Ectodermal cell (in vitro differentiated cells): ENCODE results near the gene RAD51B.

Experiments used
- H3K27ac ChIP-seq: 2 replicates; pipeline ENCODE4 v1.7.0; 2013; ENCODE audit warnings: mild to moderate bottlenecking, low read depth, low read length; ENCODE audit not compliant: insufficient read depth, poor library complexity, severe bottlenecking
- H3K27me3 ChIP-seq: 2 replicates; pipeline ENCODE4 v1.7.0; 2013; ENCODE audit warnings: mild to moderate bottlenecking, low read length; ENCODE audit not compliant: insufficient read depth, control insufficient read depth, poor library complexity, severe bottlenecking
- H3K36me3 ChIP-seq: one replicate; pipeline ENCODE4 v1.7.0; 2013; ENCODE audit warnings: low read length; ENCODE audit not compliant: control insufficient read depth, insufficient read depth
- H3K4me1 ChIP-seq: one replicate; pipeline ENCODE4 v1.7.0; 2013; ENCODE audit warnings: low read length; ENCODE audit not compliant: control insufficient read depth, insufficient read depth
- H3K4me3 ChIP-seq: 2 replicates; pipeline ENCODE4 v1.7.0; 2013; ENCODE audit warnings: low read depth, low read length, control low read depth; ENCODE audit not compliant: insufficient read depth
- H3K9me3 ChIP-seq: 2 replicates; pipeline ENCODE4 v1.7.0; 2013; ENCODE audit warnings: mild to moderate bottlenecking, low read length, moderate library complexity; ENCODE audit not compliant: control insufficient read depth
- WGBS, 2 experiments: methylation state at CpG; one replicate each; pipeline ENCODE4 v1.1.7; 2013; ENCODE audit warnings: missing lambda C conversion rate in 2 of 2; 5-methylcytosine and 5-hydroxymethylcytosine counted together

Gene RAD51B

DNA sequence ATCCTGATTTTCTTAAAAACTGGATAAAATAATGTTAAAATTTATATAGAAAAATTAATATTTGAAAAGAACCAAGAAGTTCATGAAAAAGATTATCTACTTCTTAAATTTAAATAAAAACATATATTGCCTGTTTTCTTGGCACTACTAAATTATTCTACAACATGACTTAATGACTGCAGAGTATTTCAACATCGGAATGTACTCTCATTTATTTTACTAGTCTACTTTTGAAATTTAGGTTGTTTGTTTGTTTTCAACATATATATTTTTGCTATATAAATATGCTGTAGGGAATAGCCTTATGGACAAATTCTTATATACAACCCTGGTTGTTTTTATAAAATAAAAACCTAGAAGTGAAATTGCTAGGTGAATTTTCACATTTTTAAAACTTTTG is 231.6 kb downstream of the RAD51B start:
- no peak overlapping the region for H3K4me3 ChIP-seq
- H3K4me1 ChIP-seq = no peaks in the 10 kb centered on the region
- H3K36me3 ChIP-seq = no peaks in the 10 kb centered on the region
- H3K9me3 ChIP-seq = no peaks in the 10 kb centered on the region
- no peak overlapping the region for H3K27ac ChIP-seq
- no peaks in the 10 kb centered on the region for H3K27me3 ChIP-seq
- 100% methylated on average over 1 of the region's 1 CpG; no CpG with 5 or more reads in 1 of the 2 experiments for WGBS, 2 experiments

DNA sequence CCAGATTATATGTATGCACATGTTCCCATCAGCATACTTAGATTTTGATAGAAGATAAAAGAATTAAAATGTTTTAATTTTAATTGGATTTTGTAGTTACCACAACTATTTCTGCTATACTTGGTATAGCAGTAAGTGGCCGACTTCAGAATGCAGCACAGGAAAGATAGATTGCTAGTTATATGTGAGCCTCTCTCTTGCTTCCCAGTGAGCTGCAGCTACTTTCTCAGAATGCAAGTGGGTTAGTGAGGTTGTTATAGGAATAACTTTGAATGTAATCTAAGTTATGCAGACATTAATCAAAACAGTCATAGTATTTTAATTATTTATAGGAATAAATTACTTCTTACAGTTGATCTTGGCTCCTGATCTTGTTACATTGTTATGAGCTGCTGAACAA is 240.6 kb downstream of the RAD51B start:
- Histone ChIP-seq H3K36me3 (no peaks in the 10 kb centered on the region), H3K27ac (no peak overlapping the region), H3K4me1 (no peaks in the 10 kb centered on the region), H3K4me3 (no peak overlapping the region), H3K9me3 (no peaks in the 10 kb centered on the region), H3K27me3 (no peaks in the 10 kb centered on the region)
- 97 to 100% methylated on average over 1 of the region's 1 CpG for WGBS, 2 experiments

DNA sequence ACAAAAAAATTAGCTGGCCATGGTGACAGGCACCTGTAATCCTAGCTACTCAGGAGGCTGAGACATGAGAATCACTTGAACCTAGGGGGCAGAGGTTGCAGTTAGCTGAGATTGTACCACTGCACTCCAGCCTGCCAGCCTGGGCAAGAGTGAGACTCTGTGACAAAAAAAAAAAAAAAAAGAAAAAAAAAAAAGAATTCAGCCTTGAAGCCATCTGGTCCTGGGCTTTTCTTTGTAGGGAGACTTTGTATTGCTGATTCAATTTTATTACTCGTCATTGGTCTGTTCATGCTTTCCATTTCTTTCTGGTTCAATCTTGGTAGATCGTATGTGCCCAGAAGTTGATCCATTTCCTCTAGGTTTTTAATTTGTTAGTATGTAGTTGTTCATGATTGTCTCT is 243.1 kb downstream of the RAD51B start:
- H3K27me3 ChIP-seq = no peaks in the 10 kb centered on the region
- no peaks in the 10 kb centered on the region for H3K4me1 ChIP-seq
- no peaks in the 10 kb centered on the region for H3K36me3 ChIP-seq
- 92 to 100% methylated on average over 1 to 2 of the region's 2 CpGs for WGBS, 2 experiments
- no peak overlapping the region for H3K4me3 ChIP-seq
- no peaks in the 10 kb centered on the region for H3K9me3 ChIP-seq
- no peak overlapping the region for H3K27ac ChIP-seq

DNA sequence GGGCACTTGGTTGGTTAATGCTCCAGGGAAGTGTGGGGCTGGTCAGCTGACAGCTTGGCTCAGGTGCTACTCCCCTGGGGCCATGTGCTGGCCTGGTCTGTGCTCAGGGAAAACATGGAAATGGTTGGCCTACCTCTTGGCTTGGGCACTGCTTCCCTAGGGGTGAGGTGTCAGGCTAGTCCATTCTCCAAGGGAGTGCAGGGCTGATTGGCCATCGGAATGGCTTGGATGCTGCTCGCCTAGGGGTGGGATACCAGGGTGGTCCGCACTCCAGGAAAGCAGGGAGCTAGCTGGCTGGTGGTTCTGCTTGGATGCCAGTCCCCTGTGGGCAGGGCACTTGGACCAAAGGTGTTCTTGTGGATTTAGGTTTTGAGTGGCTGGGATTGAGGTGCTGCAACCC is 245.7 kb downstream of the RAD51B start:
- no peaks in the 10 kb centered on the region for H3K9me3 ChIP-seq
- no peaks in the 10 kb centered on the region for H3K4me1 ChIP-seq
- no peaks in the 10 kb centered on the region for H3K27me3 ChIP-seq
- whole genome bisulfite sequencing, 2 experiments = 93 to 99% methylated on average over 3 of the region's 3 CpGs
- H3K27ac ChIP-seq = no peak overlapping the region
- no peaks in the 10 kb centered on the region for H3K36me3 ChIP-seq
- H3K4me3 ChIP-seq = no peak overlapping the region

DNA sequence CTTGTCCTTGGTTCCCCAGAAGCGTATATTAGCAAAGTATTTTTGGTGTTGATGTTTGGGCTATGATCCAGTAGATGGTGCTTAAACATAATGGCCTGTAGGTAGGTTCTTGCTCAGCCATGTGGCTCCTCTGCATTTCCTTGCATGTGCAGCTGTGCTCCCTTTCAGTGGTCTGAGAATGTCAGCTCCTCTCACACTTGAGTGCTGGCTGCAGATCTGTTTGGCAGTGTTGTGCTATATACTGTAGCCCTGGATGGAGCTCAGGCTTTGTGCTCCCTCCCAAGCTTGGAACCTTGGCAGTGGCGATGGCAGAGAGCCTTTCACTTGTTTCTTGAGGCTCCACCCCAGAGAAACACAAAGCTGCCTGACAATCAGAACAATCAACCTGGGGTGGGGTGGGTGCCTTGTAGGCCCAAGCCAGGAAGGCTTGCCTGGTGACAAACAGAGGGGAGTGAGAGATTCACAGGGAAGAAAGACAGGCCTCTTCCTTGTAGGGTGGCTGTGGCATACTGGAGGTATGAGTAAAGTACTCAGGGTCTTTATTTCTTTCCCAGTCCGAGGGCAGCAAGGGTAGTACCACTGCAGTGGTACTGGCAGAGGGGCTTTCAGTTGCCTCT is 255.3 kb downstream of the RAD51B start:
- H3K4me1 ChIP-seq = peaks cover 14% of the 10 kb centered on the region
- 77 to 84% methylated on average over 3 of the region's 3 CpGs for WGBS, 2 experiments
- H3K27ac ChIP-seq = no peak overlapping the region
- H3K27me3 ChIP-seq = no peaks in the 10 kb centered on the region
- H3K4me3 ChIP-seq = no peak overlapping the region
- no peaks in the 10 kb centered on the region for H3K36me3 ChIP-seq
- H3K9me3 ChIP-seq = no peaks in the 10 kb centered on the region

DNA sequence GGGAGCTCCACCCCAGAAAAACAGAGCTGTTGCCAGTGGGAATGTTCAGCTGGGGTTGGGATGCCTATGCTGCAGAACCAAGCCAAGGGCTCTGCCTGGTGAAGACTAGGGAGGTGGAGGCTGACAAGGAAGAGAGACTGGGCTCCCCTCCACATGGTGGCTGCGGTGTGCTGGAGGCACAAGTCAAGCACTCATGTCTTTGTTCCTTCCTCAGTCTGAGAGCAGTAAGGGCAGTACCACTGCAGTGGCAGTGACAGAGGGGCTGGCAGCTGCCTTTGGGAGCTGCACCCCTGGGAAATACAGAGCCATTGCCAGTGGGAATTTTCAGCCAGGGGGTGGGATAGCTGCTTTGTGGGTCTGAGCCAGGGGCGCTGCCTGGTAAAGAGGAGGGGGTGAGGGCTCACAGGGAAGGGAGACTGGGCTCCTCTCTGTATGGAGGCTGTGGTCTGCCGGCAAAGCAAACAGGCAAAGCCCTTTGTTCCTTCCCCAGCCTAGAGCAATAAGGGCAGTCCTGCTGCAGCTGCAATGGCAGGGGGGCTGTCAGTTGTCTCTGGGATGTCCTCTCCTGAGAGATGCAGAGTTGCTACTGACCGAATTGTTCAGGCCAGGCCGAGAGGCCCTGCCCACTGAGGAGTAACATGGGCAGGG is 255.9 kb downstream of the RAD51B start:
- no peaks in the 10 kb centered on the region for H3K27me3 ChIP-seq
- H3K4me1 ChIP-seq = peaks cover 14% of the 10 kb centered on the region
- H3K9me3 ChIP-seq = no peaks in the 10 kb centered on the region
- peak overlapping the region; percentile 68 for H3K27ac ChIP-seq
- WGBS, 2 experiments = 48 to 53% methylated on average over 5 of the region's 5 CpGs
- no peak overlapping the region for H3K4me3 ChIP-seq
- H3K36me3 ChIP-seq = no peaks in the 10 kb centered on the region

DNA sequence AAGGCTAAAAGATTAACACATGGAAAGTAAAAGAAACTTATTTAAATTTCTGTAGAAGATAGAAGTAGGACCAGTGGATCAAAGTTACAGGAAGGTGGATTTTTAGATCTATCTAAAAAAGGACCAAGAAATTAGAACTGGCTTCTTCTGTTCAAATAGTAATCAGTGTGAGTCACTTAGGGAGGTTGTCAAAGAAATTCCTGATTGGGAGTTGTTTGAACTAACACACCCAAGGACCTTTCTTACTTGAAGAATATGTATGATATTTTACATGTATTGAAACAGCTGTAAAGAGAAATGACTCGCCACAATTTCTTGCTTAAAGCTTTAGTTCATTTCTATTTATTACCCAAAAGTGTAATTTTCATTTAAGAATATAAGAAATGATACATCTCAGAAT is 256.9 kb downstream of the RAD51B start:
- H3K36me3 ChIP-seq = no peaks in the 10 kb centered on the region
- no CpG with 5 or more reads among the region's 1 CpG for WGBS, 2 experiments
- no peaks in the 10 kb centered on the region for H3K9me3 ChIP-seq
- peaks cover 14% of the 10 kb centered on the region for H3K4me1 ChIP-seq
- no peak overlapping the region for H3K4me3 ChIP-seq
- no peak overlapping the region for H3K27ac ChIP-seq
- no peaks in the 10 kb centered on the region for H3K27me3 ChIP-seq

DNA sequence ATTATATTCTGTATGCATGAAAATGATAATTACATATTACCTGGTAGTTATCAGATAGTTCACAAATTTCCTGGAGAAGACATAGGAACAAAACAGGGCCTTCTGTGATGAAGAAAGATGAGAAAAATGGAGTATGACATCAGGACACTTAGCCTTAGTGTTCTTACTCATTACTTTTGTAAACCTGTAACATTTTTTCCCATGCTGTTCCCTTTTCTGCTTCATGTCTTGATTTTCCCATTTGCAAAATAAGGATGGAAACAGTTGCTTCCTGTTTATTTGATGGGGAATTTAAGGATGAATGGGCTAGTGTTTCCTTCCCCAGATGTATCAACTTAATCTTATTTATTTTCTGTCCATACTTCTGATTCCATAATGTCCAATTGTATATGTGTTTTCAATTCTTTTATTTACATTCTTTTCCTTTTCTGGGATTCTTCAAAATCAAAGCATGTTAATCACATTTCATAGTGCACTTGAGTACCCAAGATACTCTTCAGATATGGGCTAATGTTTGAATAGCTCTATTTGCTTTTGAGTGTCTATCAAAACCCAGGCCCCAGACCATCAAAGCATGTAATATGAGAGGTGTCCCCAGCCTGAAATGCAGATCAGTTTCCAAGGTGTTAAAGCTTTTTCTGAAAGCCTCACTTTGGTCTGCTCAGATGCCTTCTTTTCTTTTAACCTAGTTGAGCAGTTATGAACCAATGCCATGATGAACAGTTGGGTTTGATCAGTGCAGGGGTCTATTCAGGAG is 260.5 kb downstream of the RAD51B start:
- H3K27ac ChIP-seq = no peak overlapping the region
- H3K9me3 ChIP-seq = no peaks in the 10 kb centered on the region
- no peak overlapping the region for H3K4me3 ChIP-seq
- no peaks in the 10 kb centered on the region for H3K36me3 ChIP-seq
- H3K27me3 ChIP-seq = no peaks in the 10 kb centered on the region
- H3K4me1 ChIP-seq = peaks cover 13% of the 10 kb centered on the region

DNA sequence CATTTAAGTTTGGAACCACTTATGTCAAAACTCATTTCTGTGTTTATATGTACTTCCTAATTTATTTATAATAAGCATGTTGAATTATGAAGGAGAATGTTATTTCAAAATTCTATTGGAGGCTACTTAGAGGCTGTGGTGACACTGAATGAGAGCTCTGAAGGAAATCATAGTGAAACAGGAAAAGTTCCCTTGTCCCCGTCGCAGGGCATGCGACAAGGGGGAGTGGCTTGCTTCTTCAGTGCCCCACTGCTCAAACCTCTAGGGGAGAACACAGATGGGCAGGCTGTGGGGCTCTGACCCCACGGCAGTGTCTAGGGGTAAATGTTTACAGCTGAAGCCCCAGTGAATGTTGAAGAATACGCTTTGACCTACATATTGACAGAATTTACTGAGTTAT is 261.9 kb downstream of the RAD51B start:
- H3K9me3 ChIP-seq = no peaks in the 10 kb centered on the region
- H3K4me1 ChIP-seq = peaks cover 15% of the 10 kb centered on the region
- H3K27me3 ChIP-seq = no peaks in the 10 kb centered on the region
- no peak overlapping the region for H3K4me3 ChIP-seq
- H3K36me3 ChIP-seq = no peaks in the 10 kb centered on the region
- no peak overlapping the region for H3K27ac ChIP-seq
- WGBS, 2 experiments = 85 to 86% methylated on average over 4 of the region's 5 CpGs

DNA sequence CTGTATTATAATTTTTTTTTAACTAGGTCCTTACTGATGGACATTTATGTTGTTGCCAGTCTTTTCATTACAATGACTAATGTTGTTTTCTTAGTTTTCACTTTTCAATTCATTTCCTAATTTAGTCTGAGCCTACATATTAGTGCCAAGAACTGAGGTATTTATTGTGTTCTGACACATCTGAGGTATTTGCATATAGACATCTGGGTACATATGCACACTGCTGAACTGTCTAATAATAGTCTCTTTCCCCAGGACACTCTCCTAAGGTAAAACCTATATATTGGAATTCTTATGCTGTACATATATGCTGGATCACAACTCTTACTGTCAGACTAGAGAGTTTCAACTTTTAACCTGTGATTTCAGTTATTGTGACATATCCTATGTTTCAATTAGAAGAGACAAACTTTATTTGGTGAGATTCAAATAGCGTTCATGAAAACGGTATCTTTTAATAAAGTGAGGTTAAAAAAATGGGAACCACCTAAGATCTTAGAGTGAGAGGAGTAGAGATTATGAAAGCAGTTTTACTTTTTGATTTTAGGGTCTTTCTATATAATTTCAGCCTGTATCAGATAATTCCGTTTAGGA is 263.2 kb downstream of the RAD51B start:
- H3K9me3 ChIP-seq = no peaks in the 10 kb centered on the region
- WGBS, 2 experiments = 83 to 93% methylated on average over 3 of the region's 3 CpGs

More for the DNA sequence above, 263.2 kb downstream of the RAD51B start:
- peaks cover 15% of the 10 kb centered on the region for H3K4me1 ChIP-seq
- H3K4me3 ChIP-seq = no peak overlapping the region
- H3K36me3 ChIP-seq = no peaks in the 10 kb centered on the region
- H3K27me3 ChIP-seq = no peaks in the 10 kb centered on the region
- H3K27ac ChIP-seq = no peak overlapping the region
